NCI-H2081 treated with DMSO at 0.1 percent for 48 hours (cell line): ENCODE measurements around the gene MED15.
A peak's percentile ranks its signal among the peaks of the same experiment; 100 is the strongest.
"Not testable (repeated sequence)": the region's sequence is repeated elsewhere in the genome, so short reads cannot be mapped to it uniquely, and the experiment has no call there.

Source experiments
- DNase-seq: peaks from one replicate; lab custom pipeline; 2025; lab: John Stamatoyannopoulos, UW

The MED15 gene

GRCh38 chr22:20507253-20508066 is at the start of gene MED15:
Gene MED15, plus strand, starts transcription at chr22:20507610. Its CDS starts 69 bp downstream, at chr22:20507679.
- DNase-seq, result peak; percentile 23

- DNase-seq, result no peak
Measured at GRCh38 chr22:20458530-20459151, 48.8 kb upstream of the MED15 start.

- DNase-seq, result no peak
Measured at GRCh38 chr22:20459152-20459542, 48.3 kb upstream of the MED15 start.

GRCh38 chr22:20459862-20460261 is 47.5 kb upstream of the MED15 start:
- DNase-seq, result no peak

- no peak for DNase-seq
Measured at GRCh38 chr22:20463324-20464095, 43.9 kb upstream of the MED15 start.

GRCh38 chr22:20464096-20464614 is 43.3 kb upstream of the MED15 start:
- DNase-seq, result no peak

GRCh38 chr22:20464912-20465758 is 42.3 kb upstream of the MED15 start:
- DNase-seq, result no peak

- DNase-seq, result no peak
Measured at GRCh38 chr22:20465759-20466077, 41.7 kb upstream of the MED15 start.

- no peak for DNase-seq
Measured at GRCh38 chr22:20466659-20467379, 40.6 kb upstream of the MED15 start.

- DNase-seq, result no peak
Measured at GRCh38 chr22:20469110-20469868, 38.1 kb upstream of the MED15 start.

GRCh38 chr22:20470525-20470924 is 36.9 kb upstream of the MED15 start:
- DNase-seq, result not testable (repeated sequence)

GRCh38 chr22:20471126-20471833 is 36.1 kb upstream of the MED15 start:
- DNase-seq, result no peak

- no peak for DNase-seq
Measured at GRCh38 chr22:20472629-20473442, 34.6 kb upstream of the MED15 start.

GRCh38 chr22:20475115-20475436 is 32.3 kb upstream of the MED15 start:
- DNase-seq, result no peak

GRCh38 chr22:20475569-20475968 is 31.8 kb upstream of the MED15 start:
- not testable (repeated sequence) for DNase-seq

GRCh38 chr22:20478059-20478458 is 29.4 kb upstream of the MED15 start:
- not testable (repeated sequence) for DNase-seq

- DNase-seq, result no peak
Measured at GRCh38 chr22:20479612-20480196, 27.7 kb upstream of the MED15 start.

- DNase-seq, result not testable (repeated sequence)
Measured at GRCh38 chr22:20483143-20483506, 24.3 kb upstream of the MED15 start.

GRCh38 chr22:20483771-20484170 is 23.6 kb upstream of the MED15 start:
- no peak for DNase-seq
